Panc1 (cell line): ENCODE data around the gene ACSM5. TPM values are rescaled to one million over a fixed set of nuclear protein-coding genes. Genes with fewer than 3 reads are reported as not detected.
"Not testable (repeated sequence)": the region's sequence is repeated elsewhere in the genome, so short reads cannot be mapped to it uniquely, and the experiment has no call there.

Source experiments
- ATAC-seq: fragments of 200-7000 bp; cut with Tn5 transposase; 2 replicates; pipeline ENCODE4 v1.9.1; 2020; ENCODE audit warnings: mild to moderate bottlenecking, moderate library complexity
- BruUV-seq: library from RNA; stranded (reverse); fragments of 400-500 nt; replicated peaks from 2 replicates; lab custom pipeline; 2021; lab: Mats Ljungman, UMichigan
- CTCF ChIA-PET: fragments of 300-600 bp; sonication (Branson Sonifier 250); formaldehyde crosslinking; loops from one replicate; lab custom pipeline; 2022; ENCODE audit warnings: antibody characterized with exemption; lab: Charles Lee
- POLR2A ChIA-PET: fragments of 300-600 bp; sonication (Branson Sonifier 250); formaldehyde crosslinking; loops from one replicate; lab custom pipeline; 2022; ENCODE audit warnings: antibody characterized with exemption; lab: Charles Lee
- DNase-seq: peaks from one replicate; pipeline ENCODE4 v3.0.0-alpha.2; 2010; ENCODE audit warnings: low read depth, low spot score
- H3K27ac ChIP-seq: 2 replicates; pipeline ENCODE4 v1.5.1; 2011; ENCODE audit warnings: mild to moderate bottlenecking, low read length, inconsistent platforms
- H3K27me3 ChIP-seq: fragments of 200-500 bp; sonication (Bioruptor generic); 2 replicates; pipeline ENCODE4 v1.6.0; 2014; ENCODE audit warnings: low read length, inconsistent platforms; ENCODE audit not compliant: control insufficient read depth, insufficient read depth
- H3K36me3 ChIP-seq: fragments of 200-500 bp; sonication (Bioruptor generic); 2 replicates; pipeline ENCODE4 v1.5.1; 2014; ENCODE audit warnings: inconsistent platforms, mild to moderate bottlenecking, low read length, moderate library complexity; ENCODE audit not compliant: control insufficient read depth, insufficient read depth
- H3K4me1 ChIP-seq: 2 replicates; pipeline ENCODE4 v1.5.1; 2011; ENCODE audit warnings: inconsistent platforms, mild to moderate bottlenecking, low read length, moderate library complexity; ENCODE audit not compliant: control insufficient read depth, insufficient read depth
- H3K4me3 ChIP-seq, 2 experiments: 2 replicates each; pipeline ENCODE4 v1.5.1; 2011 to 2012; ENCODE audit warnings: low read depth in 2 of 2, low read length in 2 of 2, mild to moderate bottlenecking in 2 of 2, inconsistent platforms in 1 of 2, moderate library complexity in 1 of 2
- H3K9me3 ChIP-seq: fragments of 200-500 bp; sonication (Bioruptor generic); 2 replicates; pipeline ENCODE4 v1.5.1; 2014; ENCODE audit warnings: low read depth, mild to moderate bottlenecking, inconsistent platforms, low read length, moderate library complexity; ENCODE audit not compliant: control insufficient read depth, insufficient read depth
- POLR2AphosphoS5 ChIP-seq: IDR thresholded peaks from 2 replicates; pipeline ENCODE4 v1.6.1; 2012; ENCODE audit warnings: mild to moderate bottlenecking, low read depth, low read length, moderate library complexity
- REST ChIP-seq, 2 experiments: IDR thresholded peaks; 2 replicates each; pipeline ENCODE4 v1.6.1; 2011 to 2012; ENCODE audit warnings: low read depth in 2 of 2, control low read depth in 1 of 2, low read length in 1 of 2, mild to moderate bottlenecking in 1 of 2, moderate library complexity in 1 of 2; ENCODE audit not compliant: insufficient read depth in 1 of 2
- SIN3A ChIP-seq: IDR thresholded peaks from 2 replicates; pipeline ENCODE4 v1.6.1; 2012; ENCODE audit warnings: low read depth, mild to moderate bottlenecking, low read length, moderate library complexity, borderline replicate concordance; ENCODE audit not compliant: insufficient read depth
- TCF7L2 ChIP-seq: IDR thresholded peaks from 2 replicates; pipeline ENCODE4 v1.6.1; 2011; ENCODE audit warnings: mild to moderate bottlenecking, low read depth, low read length, inconsistent platforms
- in situ Hi-C: cut with HindIII; loops from 2 replicates; pipeline ENCODE4 v1.10.0; 2016; ENCODE audit warnings: low sequenced_read_pairs, low pct_unique_long_range_greater_than_20kb
- intact Hi-C: fragments of 100-400 bp; cut with micrococcal nuclease; formaldehyde crosslinking; loops from one replicate; pipeline ENCODE4 v1.10.0; 2022; ENCODE audit not compliant: unreplicated experiment
- total RNA-seq: library from RNA; stranded (reverse); gene quantifications from one replicate; pipeline ENCODE4 v1.2.1, GENCODE V29; 2021; ENCODE audit not compliant: unreplicated experiment
- TF ChIP-seq, protein P1 (sequence below): fragments of 450-650 bp; IDR thresholded peaks from 2 replicates; pipeline ENCODE4 v1.5.1; 2017; ENCODE audit warnings: mild to moderate bottlenecking

Gene ACSM5
- total RNA-seq, 1 experiment from 2014 or later, result 0.21 TPM

- CTCF ChIA-PET, result no interaction called here
Observed at GRCh38 chr16:20411055-20411454, 1.7 kb downstream of the ACSM5 start.

GRCh38 chr16:20415541-20415940, 6.2 kb downstream of the ACSM5 start:
- no peak overlapping the region for H3K4me3 ChIP-seq
- CTCF ChIA-PET, result no interaction called here
- H3K4me1 ChIP-seq, result no peaks in the 10 kb centered on the region
- no peaks in the 10 kb centered on the region for H3K36me3 ChIP-seq
- ATAC-seq (no peak), DNase-seq (no peak)
- intact Hi-C loops (no loop called here), in situ Hi-C loops (no loop called here)
- TF ChIP-seq POLR2AphosphoS5 (no peak), REST (IDR thresholded peaks at IDR 0.05; ENCODE audit: insufficient read depth in 1 of 2, low read depth in 2 of 2, low read length in 1 of 2) (no peak)
- TF ChIP-seq, protein P1, sequence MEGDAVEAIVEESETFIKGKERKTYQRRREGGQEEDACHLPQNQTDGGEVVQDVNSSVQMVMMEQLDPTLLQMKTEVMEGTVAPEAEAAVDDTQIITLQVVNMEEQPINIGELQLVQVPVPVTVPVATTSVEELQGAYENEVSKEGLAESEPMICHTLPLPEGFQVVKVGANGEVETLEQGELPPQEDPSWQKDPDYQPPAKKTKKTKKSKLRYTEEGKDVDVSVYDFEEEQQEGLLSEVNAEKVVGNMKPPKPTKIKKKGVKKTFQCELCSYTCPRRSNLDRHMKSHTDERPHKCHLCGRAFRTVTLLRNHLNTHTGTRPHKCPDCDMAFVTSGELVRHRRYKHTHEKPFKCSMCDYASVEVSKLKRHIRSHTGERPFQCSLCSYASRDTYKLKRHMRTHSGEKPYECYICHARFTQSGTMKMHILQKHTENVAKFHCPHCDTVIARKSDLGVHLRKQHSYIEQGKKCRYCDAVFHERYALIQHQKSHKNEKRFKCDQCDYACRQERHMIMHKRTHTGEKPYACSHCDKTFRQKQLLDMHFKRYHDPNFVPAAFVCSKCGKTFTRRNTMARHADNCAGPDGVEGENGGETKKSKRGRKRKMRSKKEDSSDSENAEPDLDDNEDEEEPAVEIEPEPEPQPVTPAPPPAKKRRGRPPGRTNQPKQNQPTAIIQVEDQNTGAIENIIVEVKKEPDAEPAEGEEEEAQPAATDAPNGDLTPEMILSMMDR, result no peak
- POLR2A ChIA-PET, result no interaction called here
- 0 out of 2 replicates have a peak, but pooled peaks cover 3% of the 10 kb centered on the region for H3K27me3 ChIP-seq
- BruUV-seq, result no TSS peak
- H3K27ac ChIP-seq, result no peak overlapping the region
- no peaks in the 10 kb centered on the region for H3K9me3 ChIP-seq

More at GRCh38 chr16:20411055-20411454, 1.7 kb downstream of the ACSM5 start:
- Histone ChIP-seq H3K4me1 (no peaks in the 10 kb centered on the region), H3K27me3 (peaks cover 5% of the 10 kb centered on the region; the same call in 1 of the 2 replicates), H3K36me3 (no peaks in the 10 kb centered on the region), H3K9me3 (no peaks in the 10 kb centered on the region), H3K27ac (no peak overlapping the region), H3K4me3 (no peak overlapping the region)
- in situ Hi-C loops (no loop called here), intact Hi-C loops (no loop called here)
- POLR2A ChIA-PET, result no interaction called here
- BruUV-seq, result no TSS peak
- DNase-seq (no peak), ATAC-seq (no peak)
- TF ChIP-seq REST (IDR thresholded peaks at IDR 0.05; ENCODE audit: insufficient read depth in 1 of 2, low read depth in 2 of 2, low read length in 1 of 2), result no peak
- TF ChIP-seq TCF7L2, result no peak
- no peak for TF ChIP-seq SIN3A
- TF ChIP-seq, protein P1, result no peak
- TF ChIP-seq POLR2AphosphoS5, result no peak

- POLR2A ChIA-PET, result not testable (repeated sequence)
Observed at GRCh38 chr16:20419093-20419492, 9.8 kb downstream of the ACSM5 start.

GRCh38 chr16:20421748-20422147, 12.4 kb downstream of the ACSM5 start:
- ATAC-seq, H3K4me3 ChIP-seq, H3K4me1 ChIP-seq, in situ Hi-C loops, CTCF ChIA-PET, DNase-seq, H3K36me3 ChIP-seq, H3K9me3 ChIP-seq, POLR2A ChIA-PET, intact Hi-C loops, BruUV-seq, H3K27ac ChIP-seq, H3K27me3 ChIP-seq: not testable (repeated sequence)

More at GRCh38 chr16:20419093-20419492, 9.8 kb downstream of the ACSM5 start:
- BruUV-seq, ATAC-seq, H3K27ac ChIP-seq, CTCF ChIA-PET, H3K4me3 ChIP-seq, DNase-seq, H3K9me3 ChIP-seq, intact Hi-C loops, H3K4me1 ChIP-seq, H3K36me3 ChIP-seq, in situ Hi-C loops, H3K27me3 ChIP-seq: not testable (repeated sequence)
